HUES64 (cell line): Measurements from ENCODE around the gene MPP4.
"Not testable (repeated sequence)": the region's sequence is repeated elsewhere in the genome, so short reads cannot be mapped to it uniquely, and the experiment has no call there.

ENCODE experiments used
- H3K27ac ChIP-seq: 2 replicates; pipeline ENCODE4 v1.7.0; 2013; ENCODE audit warnings: low read depth, low read length, inconsistent platforms
- H3K27me3 ChIP-seq: 2 replicates; pipeline ENCODE4 v1.6.1; 2013; ENCODE audit warnings: mild to moderate bottlenecking, low read length; ENCODE audit not compliant: insufficient read depth
- H3K36me3 ChIP-seq: 2 replicates; pipeline ENCODE4 v1.6.1; 2013; ENCODE audit warnings: mild to moderate bottlenecking, low read length; ENCODE audit not compliant: insufficient read depth
- H3K4me1 ChIP-seq: 2 replicates; pipeline ENCODE4 v1.6.1; 2013; ENCODE audit warnings: mild to moderate bottlenecking, low read length, moderate library complexity; ENCODE audit not compliant: insufficient read depth
- H3K4me3 ChIP-seq: 2 replicates; pipeline ENCODE4 v1.5.1; 2013; ENCODE audit warnings: mild to moderate bottlenecking, low read length, moderate library complexity
- H3K9ac ChIP-seq: 2 replicates; pipeline ENCODE4 v1.6.1; 2013; ENCODE audit warnings: mild to moderate bottlenecking, low read depth, low read length
- H3K9me3 ChIP-seq: 2 replicates; pipeline ENCODE4 v1.6.1; 2013; ENCODE audit warnings: low read depth, low read length; ENCODE audit not compliant: insufficient read depth
- WGBS: fragments of 150-250, 120-280 bp; methylation state at CpG from one replicate; pipeline ENCODE4 v1.1.7; 2013; ENCODE audit warnings: missing lambda C conversion rate; 5-methylcytosine and 5-hydroxymethylcytosine counted together

Gene MPP4

GRCh38 chr2:201673546-201673945, 24.9 kb downstream of the MPP4 start:
- WGBS, result 82% methylated on average over 1 of the region's 2 CpGs
- no peaks in the 10 kb centered on the region for H3K9me3 ChIP-seq
- H3K27me3 ChIP-seq, result no peaks in the 10 kb centered on the region
- no peaks in the 10 kb centered on the region for H3K36me3 ChIP-seq
- H3K27ac ChIP-seq, result no peak overlapping the region
- H3K4me1 ChIP-seq, result 0 out of 2 replicates have a peak, but pooled peaks cover 3% of the 10 kb centered on the region
- H3K4me3 ChIP-seq, result no peak overlapping the region
- H3K9ac ChIP-seq, result no peak overlapping the region

GRCh38 chr2:201671205-201671604, 27.2 kb downstream of the MPP4 start:
- H3K27me3 ChIP-seq, H3K4me3 ChIP-seq, H3K27ac ChIP-seq, H3K4me1 ChIP-seq, H3K9ac ChIP-seq, H3K36me3 ChIP-seq, H3K9me3 ChIP-seq: not testable (repeated sequence)
- 54% methylated on average over 3 of the region's 4 CpGs for WGBS

DNA sequence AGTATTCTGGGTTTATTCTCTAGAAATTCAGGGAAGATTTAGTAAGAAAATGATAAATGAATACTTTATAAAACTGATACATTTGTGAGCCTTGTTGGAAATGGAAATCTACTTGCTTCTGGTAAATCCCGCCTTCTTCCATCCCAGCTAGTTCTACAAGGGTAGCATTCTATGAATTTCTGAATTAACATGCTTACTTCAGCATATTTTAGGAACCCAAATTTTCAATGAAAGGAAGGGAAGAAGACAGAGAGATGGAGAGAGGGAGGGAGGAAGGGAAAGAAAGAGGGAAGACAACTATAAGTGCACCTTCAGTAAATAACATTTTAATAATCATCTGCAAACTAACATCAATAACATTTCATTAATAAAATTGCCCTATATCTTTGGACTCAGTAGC, 28.6 kb downstream of the MPP4 start:
- Histone ChIP-seq H3K27me3 (no peaks in the 10 kb centered on the region), H3K36me3 (no peaks in the 10 kb centered on the region), H3K4me1 (0 out of 2 replicates have a peak, but pooled peaks cover 3% of the 10 kb centered on the region), H3K4me3 (no peak overlapping the region), H3K9ac (no peak overlapping the region), H3K27ac (no peak overlapping the region), H3K9me3 (no peaks in the 10 kb centered on the region)
- WGBS, result 92% methylated on average over 1 of the region's 1 CpG

DNA sequence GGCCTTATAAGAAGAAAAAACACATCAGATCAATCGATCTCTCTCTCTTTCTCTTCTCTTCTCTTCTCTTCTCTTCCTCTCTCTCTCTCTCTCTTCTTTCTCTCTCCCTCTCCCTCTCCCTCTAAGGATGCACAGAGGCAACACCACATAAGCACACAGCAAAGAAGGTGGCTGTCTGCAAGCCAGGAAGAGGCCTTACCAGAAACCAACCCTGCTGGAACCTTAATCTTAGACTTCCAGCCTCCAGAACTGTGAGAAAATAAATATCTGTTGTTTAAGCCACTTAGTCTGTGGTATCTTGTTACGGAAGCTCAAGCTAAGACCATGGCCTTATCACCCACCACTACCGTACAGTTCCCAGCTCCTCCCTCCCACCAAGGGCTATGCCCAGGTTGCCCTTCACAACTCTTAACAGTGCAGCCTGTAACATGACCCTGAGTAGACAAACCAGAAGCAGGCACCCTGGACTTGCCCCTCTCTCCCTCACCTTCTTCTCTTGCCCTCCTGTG, 30.0 kb downstream of the MPP4 start:
- H3K36me3 ChIP-seq, result no peaks in the 10 kb centered on the region
- 79% methylated on average over 3 of the region's 3 CpGs for WGBS
- H3K9me3 ChIP-seq, result no peaks in the 10 kb centered on the region
- no peaks in the 10 kb centered on the region for H3K27me3 ChIP-seq
- no peak overlapping the region for H3K4me3 ChIP-seq
- H3K4me1 ChIP-seq, result no peaks in the 10 kb centered on the region
- H3K27ac ChIP-seq, result no peak overlapping the region
- no peak overlapping the region for H3K9ac ChIP-seq

- H3K9me3 ChIP-seq, result no peaks in the 10 kb centered on the region
- no peaks in the 10 kb centered on the region for H3K36me3 ChIP-seq
- no peak overlapping the region for H3K4me3 ChIP-seq
- no peaks in the 10 kb centered on the region for H3K4me1 ChIP-seq
- WGBS, result 82% methylated on average over 8 of the region's 8 CpGs
- no peak overlapping the region for H3K27ac ChIP-seq
- H3K27me3 ChIP-seq, result no peaks in the 10 kb centered on the region
- no peak overlapping the region for H3K9ac ChIP-seq
These were observed 34.1 kb downstream of the MPP4 start for GRCh38 chr2:201664334-201664733.

- Histone ChIP-seq H3K9ac (no peak overlapping the region), H3K4me1 (no peaks in the 10 kb centered on the region), H3K27ac (no peak overlapping the region), H3K9me3 (no peaks in the 10 kb centered on the region), H3K27me3 (no peaks in the 10 kb centered on the region), H3K4me3 (no peak overlapping the region), H3K36me3 (no peaks in the 10 kb centered on the region)
- WGBS, result 72% methylated on average over 5 of the region's 5 CpGs
These were observed 37.1 kb downstream of the MPP4 start for GRCh38 chr2:201661366-201661765.

- no peaks in the 10 kb centered on the region for H3K27me3 ChIP-seq
- 85% methylated on average over 4 of the region's 5 CpGs for WGBS
- no peaks in the 10 kb centered on the region for H3K36me3 ChIP-seq
- H3K27ac ChIP-seq, result no peak overlapping the region
- no peak overlapping the region for H3K4me3 ChIP-seq
- H3K9ac ChIP-seq, result no peak overlapping the region
- no peaks in the 10 kb centered on the region for H3K9me3 ChIP-seq
- no peaks in the 10 kb centered on the region for H3K4me1 ChIP-seq
These were observed 38.0 kb downstream of the MPP4 start for GRCh38 chr2:201660293-201660895.

DNA sequence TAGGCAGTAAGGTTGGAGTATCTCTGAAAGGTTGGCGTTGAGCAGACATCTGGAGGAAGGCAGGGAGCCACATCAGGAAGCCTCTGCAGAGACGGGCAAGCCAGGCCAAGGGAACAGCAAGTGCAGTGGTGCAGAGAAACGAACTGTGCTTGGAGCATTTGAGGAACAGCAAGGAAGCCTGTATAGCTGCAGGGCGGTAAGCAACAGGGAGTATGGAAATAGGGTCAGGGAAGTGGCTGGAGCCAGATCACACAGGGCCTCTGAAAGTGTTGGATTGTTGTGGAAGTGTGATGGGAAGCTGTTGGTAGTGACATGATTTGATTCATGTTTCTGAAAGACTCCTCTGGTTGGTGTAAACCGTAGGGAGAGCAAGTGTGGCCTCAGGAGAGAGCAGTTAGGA, 41.7 kb downstream of the MPP4 start:
- WGBS, result 67% methylated on average over 5 of the region's 5 CpGs
- Histone ChIP-seq H3K9ac (no peak overlapping the region), H3K27me3 (no peaks in the 10 kb centered on the region), H3K4me3 (no peak overlapping the region), H3K9me3 (no peaks in the 10 kb centered on the region), H3K27ac (no peak overlapping the region), H3K36me3 (no peaks in the 10 kb centered on the region), H3K4me1 (no peaks in the 10 kb centered on the region)

GRCh38 chr2:201656102-201656501, 42.3 kb downstream of the MPP4 start:
- Histone ChIP-seq H3K9ac (no peak overlapping the region), H3K36me3 (no peaks in the 10 kb centered on the region), H3K4me3 (no peak overlapping the region), H3K9me3 (no peaks in the 10 kb centered on the region), H3K27me3 (no peaks in the 10 kb centered on the region), H3K4me1 (no peaks in the 10 kb centered on the region), H3K27ac (no peak overlapping the region)
- 95% methylated on average over 11 of the region's 11 CpGs for WGBS

DNA sequence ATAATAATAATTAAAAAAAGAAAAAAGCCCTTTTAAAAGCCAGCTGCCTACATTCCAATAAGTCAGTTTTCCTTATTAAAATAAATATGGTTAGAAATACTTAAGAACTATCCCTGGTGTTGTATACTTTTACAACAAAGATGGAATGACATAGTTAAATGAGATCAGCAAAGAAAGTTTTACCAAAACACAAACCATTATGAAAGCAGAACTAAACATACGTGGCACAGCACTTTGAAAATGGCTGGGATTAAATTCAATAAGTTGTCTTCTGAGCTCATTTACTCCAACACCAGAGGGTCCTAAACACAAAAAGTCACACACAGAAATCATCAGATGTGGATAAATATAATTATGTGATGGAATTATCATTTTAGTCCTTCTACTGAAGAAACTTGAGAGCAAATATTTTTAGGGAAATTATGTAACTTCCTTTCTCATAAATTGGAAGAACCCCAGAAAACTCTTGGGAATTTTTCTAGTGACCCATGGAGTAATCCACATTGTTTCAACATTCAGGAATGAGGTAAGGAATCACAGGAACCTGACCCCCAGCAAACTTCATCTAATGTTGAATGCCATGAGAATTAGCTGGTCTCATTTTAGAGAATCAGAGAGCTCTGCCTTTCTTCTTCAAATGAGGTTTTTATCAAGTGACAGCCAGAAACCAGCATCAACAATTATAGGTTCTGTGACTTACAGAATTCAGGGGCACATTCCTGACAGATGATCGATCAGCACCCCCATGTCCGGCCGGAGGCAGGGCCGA, 43.6 kb downstream of the MPP4 start:
- Histone ChIP-seq H3K9me3 (no peaks in the 10 kb centered on the region), H3K36me3 (no peaks in the 10 kb centered on the region), H3K27me3 (no peaks in the 10 kb centered on the region), H3K4me1 (no peaks in the 10 kb centered on the region), H3K9ac (no peak overlapping the region), H3K4me3 (no peak overlapping the region), H3K27ac (no peak overlapping the region)
- WGBS, result 94% methylated on average over 5 of the region's 5 CpGs

GRCh38 chr2:201653221-201653620, 45.2 kb downstream of the MPP4 start:
- Histone ChIP-seq H3K4me3 (no peak overlapping the region), H3K9me3 (no peaks in the 10 kb centered on the region), H3K36me3 (no peaks in the 10 kb centered on the region), H3K9ac (no peak overlapping the region), H3K27me3 (no peaks in the 10 kb centered on the region; the same call in 1 of the 2 replicates), H3K4me1 (no peaks in the 10 kb centered on the region), H3K27ac (no peak overlapping the region)
- 89% methylated on average over 5 of the region's 6 CpGs for WGBS
